Ascending aorta (tissue), 2 donors: ENCODE data around the gene CUL2. TPM values are rescaled to one million over a fixed set of nuclear protein-coding genes. Genes with fewer than 3 reads are reported as not detected.
"Not testable (repeated sequence)": the region's sequence is repeated elsewhere in the genome, so short reads cannot be mapped to it uniquely, and the experiment has no call there.

Source experiments
- DNase-seq, 2 donors: peaks; one replicate each; pipeline ENCODE4 v3.0.0-alpha.2; 2019; ENCODE audit warnings: low spot score in 2 of 2
- H3K27ac ChIP-seq, 2 donors: fragments of 200-600 bp; sonication (generic); one replicate each; pipeline ENCODE4 v1.5.1; 2016 to 2017; ENCODE audit warnings: mild to moderate bottlenecking in 1 of 2
- H3K27me3 ChIP-seq: fragments of 200-600 bp; sonication (generic); one replicate; pipeline ENCODE4 v1.5.1; 2017
- H3K36me3 ChIP-seq, 2 donors: fragments of 200-600 bp; sonication (generic); one replicate each; pipeline ENCODE4 v1.5.1; 2016
- H3K4me1 ChIP-seq, 2 donors: fragments of 200-600 bp; sonication (generic); one replicate each; pipeline ENCODE4 v1.5.1; 2016 to 2017; ENCODE audit warnings: mild to moderate bottlenecking in 1 of 2
- H3K4me3 ChIP-seq, 2 donors: fragments of 200-600 bp; sonication (generic); one replicate each; pipeline ENCODE4 v1.5.1; 2016 to 2017; ENCODE audit warnings: mild to moderate bottlenecking in 1 of 2
- H3K9me3 ChIP-seq, 2 donors: fragments of 200-600 bp; sonication (generic); one replicate each; pipeline ENCODE4 v1.5.1; 2016
- CTCF ChIP-seq, 3 experiments: fragments of 200-600 bp in 2 of 3; fragments of 450-650 bp in 1 of 3; sonication (generic) in 2 of 3; IDR thresholded peaks; one replicate each; pipeline ENCODE4 v1.5.1; 2016 to 2019; ENCODE audit warnings: antibody characterized with exemption in 3 of 3, mild to moderate bottlenecking in 1 of 3, moderate library complexity in 1 of 3
- intact Hi-C: fragments of 100-400 bp; cut with DNase I; formaldehyde crosslinking; loops from one replicate; pipeline ENCODE4 v1.15.1; 2023
- total RNA-seq: library from RNA; depleted of rRNA; stranded (reverse); fragments of >200 nt; gene quantifications from one replicate; pipeline ENCODE4 v1.1.0, GENCODE V29; 2016

Gene CUL2
- total RNA-seq, 1 donor from 2014 or later = 9.7 TPM

- intact Hi-C loops = no loop called here
Measured at GRCh38 chr10:35092851-35093250, 2.7 kb upstream of the CUL2 start.

GRCh38 chr10:35091994-35092790 lies 2.1 kb upstream of the CUL2 start:
- Histone ChIP-seq H3K4me3 (no peak overlapping the region), H3K4me1 (peaks cover 0 to 22% of the 10 kb centered on the region in 2 donors), H3K36me3 (no peaks in the 10 kb centered on the region), H3K27me3 (no peaks in the 10 kb centered on the region), H3K9me3 (no peaks in the 10 kb centered on the region), H3K27ac (no peak overlapping the region)
- no peak for DNase-seq
- intact Hi-C loops = no loop called here
- TF ChIP-seq CTCF (IDR thresholded peaks at IDR 0.05) = no peak

More at GRCh38 chr10:35092851-35093250, 2.7 kb upstream of the CUL2 start:
- Histone ChIP-seq H3K4me3 (no peak overlapping the region), H3K9me3 (no peaks in the 10 kb centered on the region), H3K36me3 (no peaks in the 10 kb centered on the region), H3K27ac (no peak overlapping the region), H3K27me3 (no peaks in the 10 kb centered on the region), H3K4me1 (peaks cover 0 to 18% of the 10 kb centered on the region in 2 donors)
- DNase-seq = no peak
- TF ChIP-seq CTCF (IDR thresholded peaks at IDR 0.05) = no peak

- H3K27ac ChIP-seq = peak overlapping the region; percentile 94 to 96
- H3K36me3 ChIP-seq = no peaks in the 10 kb centered on the region
- peak overlapping the region; percentile 97 to 99 for H3K4me3 ChIP-seq
- no peaks in the 10 kb centered on the region for H3K9me3 ChIP-seq
- peaks cover 0 to 26% of the 10 kb centered on the region in 2 donors for H3K4me1 ChIP-seq
- no peak for DNase-seq
- H3K27me3 ChIP-seq = no peaks in the 10 kb centered on the region
- intact Hi-C loops = loop anchor here (1.0 kb wide), 1 partner anchor 37 kb away; the partner anchor contains the start of gene CREM
- no peak for TF ChIP-seq CTCF (IDR thresholded peaks at IDR 0.05)
Measured at GRCh38 chr10:35089611-35090161, 455 bp downstream of the CUL2 start.

GRCh38 chr10:35083242-35083641 lies 6.9 kb downstream of the CUL2 start:
- TF ChIP-seq CTCF (IDR thresholded peaks at IDR 0.05) = no peak
- intact Hi-C loops = no loop called here
- H3K9me3 ChIP-seq = no peaks in the 10 kb centered on the region
- H3K27ac ChIP-seq = no peak overlapping the region
- peaks cover 0 to 11% of the 10 kb centered on the region in 2 donors for H3K4me1 ChIP-seq
- no peak overlapping the region for H3K4me3 ChIP-seq
- DNase-seq = no peak
- no peaks in the 10 kb centered on the region for H3K27me3 ChIP-seq
- H3K36me3 ChIP-seq = no peaks in the 10 kb centered on the region

GRCh38 chr10:35080261-35080660 lies 9.9 kb downstream of the CUL2 start:
- H3K9me3 ChIP-seq, intact Hi-C loops, H3K36me3 ChIP-seq, H3K27ac ChIP-seq, DNase-seq, H3K4me1 ChIP-seq, H3K4me3 ChIP-seq, H3K27me3 ChIP-seq: not testable (repeated sequence)

- Histone ChIP-seq H3K36me3 (peaks cover 0 to 5% of the 10 kb centered on the region in 2 donors), H3K27ac (no peak overlapping the region), H3K4me1 (no peaks in the 10 kb centered on the region), H3K27me3 (no peaks in the 10 kb centered on the region), H3K9me3 (no peaks in the 10 kb centered on the region), H3K4me3 (no peak overlapping the region)
- TF ChIP-seq CTCF (IDR thresholded peaks at IDR 0.05) = no peak
- intact Hi-C loops = no loop called here
- no peak for DNase-seq
Measured at GRCh38 chr10:35079763-35080162, 10.4 kb downstream of the CUL2 start.
